BE2C (cell line): ENCODE data around the gene STARD13.
A peak's percentile ranks its signal among the peaks of the same experiment; 100 is the strongest.

Source experiments
- DNase-seq: peaks from one replicate; pipeline ENCODE4 v3.0.0-alpha.2; 2020
- H3K27me3 ChIP-seq: fragments of 250-450 bp; sonication (Bioruptor Pico); 2 replicates; pipeline ENCODE4 v1.5.1; 2020; ENCODE audit warnings: mild to moderate bottlenecking
- H3K36me3 ChIP-seq: fragments of 250-450 bp; sonication (Bioruptor Pico); 2 replicates; pipeline ENCODE4 v1.5.1; 2020; ENCODE audit warnings: mild to moderate bottlenecking
- H3K4me1 ChIP-seq: fragments of 250-450 bp; sonication (Bioruptor Pico); 2 replicates; pipeline ENCODE4 v1.5.1; 2020
- H3K4me3 ChIP-seq: 2 replicates; pipeline ENCODE4 v1.5.1; 2011; ENCODE audit warnings: low read depth, low read length
- H3K9me3 ChIP-seq: fragments of 250-450 bp; sonication (Bioruptor Pico); 2 replicates; pipeline ENCODE4 v1.5.1; 2020
- TF ChIP-seq, protein P1 (sequence below): IDR thresholded peaks from 2 replicates; pipeline ENCODE4 v1.5.1; 2012; ENCODE audit warnings: mild to moderate bottlenecking, low read depth, low read length

The STARD13 gene

DNA sequence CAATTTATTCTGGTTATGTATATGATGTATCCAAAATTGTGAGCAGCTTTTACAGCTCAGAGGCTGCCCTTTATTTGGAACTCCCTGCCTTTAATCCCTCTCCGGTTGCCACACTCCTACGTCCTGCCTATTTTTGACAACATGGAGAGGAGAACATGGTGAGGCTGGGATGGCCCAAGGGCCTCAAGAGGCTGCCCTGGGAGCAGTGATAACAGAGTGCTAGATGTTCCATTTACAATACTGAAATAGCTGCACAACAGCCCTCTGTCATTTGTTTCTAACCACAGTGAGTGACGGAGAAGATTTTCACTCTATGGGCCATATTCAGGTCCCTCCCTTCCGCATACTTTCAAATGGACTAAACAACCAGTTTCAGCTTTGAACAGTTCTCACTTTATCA is 33.4 kb downstream of the STARD13 start:
- H3K9me3 ChIP-seq, result no peaks in the 10 kb centered on the region
- no peak for DNase-seq
- TF ChIP-seq, protein P1, sequence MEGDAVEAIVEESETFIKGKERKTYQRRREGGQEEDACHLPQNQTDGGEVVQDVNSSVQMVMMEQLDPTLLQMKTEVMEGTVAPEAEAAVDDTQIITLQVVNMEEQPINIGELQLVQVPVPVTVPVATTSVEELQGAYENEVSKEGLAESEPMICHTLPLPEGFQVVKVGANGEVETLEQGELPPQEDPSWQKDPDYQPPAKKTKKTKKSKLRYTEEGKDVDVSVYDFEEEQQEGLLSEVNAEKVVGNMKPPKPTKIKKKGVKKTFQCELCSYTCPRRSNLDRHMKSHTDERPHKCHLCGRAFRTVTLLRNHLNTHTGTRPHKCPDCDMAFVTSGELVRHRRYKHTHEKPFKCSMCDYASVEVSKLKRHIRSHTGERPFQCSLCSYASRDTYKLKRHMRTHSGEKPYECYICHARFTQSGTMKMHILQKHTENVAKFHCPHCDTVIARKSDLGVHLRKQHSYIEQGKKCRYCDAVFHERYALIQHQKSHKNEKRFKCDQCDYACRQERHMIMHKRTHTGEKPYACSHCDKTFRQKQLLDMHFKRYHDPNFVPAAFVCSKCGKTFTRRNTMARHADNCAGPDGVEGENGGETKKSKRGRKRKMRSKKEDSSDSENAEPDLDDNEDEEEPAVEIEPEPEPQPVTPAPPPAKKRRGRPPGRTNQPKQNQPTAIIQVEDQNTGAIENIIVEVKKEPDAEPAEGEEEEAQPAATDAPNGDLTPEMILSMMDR, result no peak
- peaks cover 17% of the 10 kb centered on the region for H3K4me1 ChIP-seq
- H3K27me3 ChIP-seq, result no peaks in the 10 kb centered on the region
- no peaks in the 10 kb centered on the region for H3K36me3 ChIP-seq
- H3K4me3 ChIP-seq, result no peak overlapping the region

DNA sequence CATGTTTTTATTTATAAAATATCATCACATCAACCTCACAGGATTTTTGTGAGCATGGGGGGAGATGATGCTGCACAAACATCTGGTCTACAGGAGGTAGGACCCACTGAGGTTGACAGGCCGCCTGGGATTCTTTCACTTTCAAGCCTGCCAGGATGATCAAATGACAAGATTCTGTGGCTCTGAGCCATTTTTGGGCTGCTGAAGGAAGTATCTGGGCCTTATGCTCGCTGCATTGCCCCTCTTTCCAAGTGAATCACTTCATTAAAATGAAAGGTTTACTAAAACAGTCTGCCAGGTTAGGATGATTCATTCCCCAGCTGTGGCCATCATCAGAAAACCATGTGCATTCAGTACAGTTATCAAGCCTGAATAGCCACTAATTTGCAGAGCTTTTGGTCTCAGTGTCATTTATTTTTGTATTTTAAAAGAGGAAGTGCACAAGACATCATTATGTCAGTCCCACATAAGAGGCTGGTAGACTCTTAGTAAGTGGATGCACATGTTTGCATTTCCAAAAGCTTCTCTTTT is 34.4 kb downstream of the STARD13 start:
- TF ChIP-seq, protein P1, result no peak
- peaks cover 17% of the 10 kb centered on the region for H3K4me1 ChIP-seq
- no peaks in the 10 kb centered on the region for H3K27me3 ChIP-seq
- no peaks in the 10 kb centered on the region for H3K9me3 ChIP-seq
- no peak overlapping the region for H3K4me3 ChIP-seq
- H3K36me3 ChIP-seq, result no peaks in the 10 kb centered on the region
- peak; percentile 79 for DNase-seq

DNA sequence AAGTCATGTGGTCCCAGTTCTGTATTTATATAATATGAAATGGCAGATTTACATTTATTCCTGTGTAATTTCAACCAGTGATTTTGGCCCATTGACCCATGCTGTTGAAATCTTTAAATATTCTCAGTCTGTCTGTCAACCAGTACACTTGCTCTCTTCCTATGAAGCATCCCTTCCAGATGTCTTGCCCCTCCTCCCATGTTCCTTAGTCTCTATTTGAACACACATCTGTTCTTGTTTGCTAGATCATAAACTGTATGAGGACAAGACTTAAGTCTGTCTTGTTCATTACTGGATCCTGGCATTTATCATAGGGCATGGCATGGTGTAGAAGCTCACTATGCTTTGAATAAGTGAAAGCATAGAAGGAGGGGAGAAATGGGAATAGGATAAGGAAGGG is 34.9 kb downstream of the STARD13 start:
- Histone ChIP-seq H3K4me1 (peaks cover 21% of the 10 kb centered on the region), H3K4me3 (no peak overlapping the region), H3K9me3 (no peaks in the 10 kb centered on the region), H3K27me3 (no peaks in the 10 kb centered on the region), H3K36me3 (no peaks in the 10 kb centered on the region)
- TF ChIP-seq, protein P1, result no peak
- no peak for DNase-seq

DNA sequence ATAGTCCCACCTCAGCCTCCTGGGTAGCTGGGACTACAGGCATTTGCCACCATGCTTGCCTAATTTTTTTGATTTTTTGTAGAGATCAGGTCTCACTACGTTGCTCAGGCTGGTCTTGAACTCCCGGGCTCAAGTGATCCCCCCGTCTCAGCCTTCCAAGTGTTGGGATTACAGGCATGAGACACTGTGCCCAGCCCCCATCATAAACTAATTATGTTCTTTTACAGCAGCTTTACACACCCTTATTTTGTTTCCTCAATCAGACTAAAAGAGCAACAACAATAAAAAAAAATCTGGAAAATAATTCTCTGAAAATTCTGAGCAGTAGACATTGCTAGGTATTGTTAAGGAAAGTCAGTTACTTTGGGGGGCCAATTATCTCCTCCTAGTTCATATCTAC is 35.7 kb downstream of the STARD13 start:
- Histone ChIP-seq H3K9me3 (no peaks in the 10 kb centered on the region), H3K4me1 (peaks cover 25% of the 10 kb centered on the region), H3K36me3 (no peaks in the 10 kb centered on the region), H3K27me3 (no peaks in the 10 kb centered on the region), H3K4me3 (no peak overlapping the region)
- TF ChIP-seq, protein P1, result no peak
- DNase-seq, result no peak

DNA sequence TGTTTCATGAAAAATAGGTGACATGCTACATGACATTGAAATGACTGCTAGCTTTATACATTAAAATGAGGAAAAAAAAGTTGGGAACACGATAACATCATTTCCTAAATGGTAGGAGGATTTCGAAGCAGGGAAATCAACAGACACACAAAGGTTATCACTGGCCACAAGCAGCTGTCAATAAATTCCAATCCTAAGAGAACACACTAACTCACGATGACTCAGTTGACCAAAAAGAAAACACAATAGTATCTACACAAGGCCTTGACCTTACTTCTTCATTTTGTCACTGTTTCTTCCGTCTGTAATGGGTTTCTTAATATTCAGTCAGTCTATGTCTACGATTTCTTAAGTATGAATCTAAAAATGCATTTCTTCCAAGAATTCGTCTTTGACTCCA is 36.5 kb downstream of the STARD13 start:
- H3K4me1 ChIP-seq, result peaks cover 29% of the 10 kb centered on the region
- no peaks in the 10 kb centered on the region for H3K27me3 ChIP-seq
- H3K4me3 ChIP-seq, result no peak overlapping the region
- H3K9me3 ChIP-seq, result no peaks in the 10 kb centered on the region
- H3K36me3 ChIP-seq, result no peaks in the 10 kb centered on the region
- TF ChIP-seq, protein P1, result no peak
- DNase-seq, result no peak

DNA sequence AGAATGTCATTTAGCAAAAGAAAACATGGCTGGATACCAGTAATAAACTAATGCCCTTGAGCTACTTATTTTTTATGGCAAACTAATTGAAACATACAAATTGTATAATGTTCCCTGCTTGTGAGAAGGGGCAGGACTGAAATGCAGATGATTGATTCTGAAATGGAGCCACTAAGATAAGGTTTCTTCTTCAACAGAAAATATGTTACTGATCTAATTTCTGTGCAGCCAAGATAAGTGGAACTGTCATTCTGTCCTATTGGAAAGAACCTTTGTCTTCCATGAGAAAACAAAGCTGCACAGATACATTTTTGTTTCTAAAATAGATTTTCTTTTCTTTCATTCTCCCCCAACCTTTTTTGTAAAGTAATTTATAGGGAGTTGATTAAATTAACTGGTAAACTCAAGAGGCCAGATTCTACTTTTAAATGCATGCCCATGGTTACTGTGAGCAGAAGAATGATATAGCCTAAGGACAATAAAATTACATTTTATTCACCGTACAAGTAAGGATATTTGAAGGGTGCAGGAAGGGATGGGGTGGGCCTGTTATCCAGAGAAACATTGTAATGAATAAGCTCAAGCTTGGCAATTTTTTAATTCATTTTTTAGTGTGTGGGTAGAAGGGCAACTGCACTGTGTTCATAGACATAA is 39.9 kb downstream of the STARD13 start:
- no peak for DNase-seq
- Histone ChIP-seq H3K4me1 (peaks cover 16% of the 10 kb centered on the region), H3K27me3 (no peaks in the 10 kb centered on the region), H3K9me3 (no peaks in the 10 kb centered on the region), H3K36me3 (no peaks in the 10 kb centered on the region), H3K4me3 (no peak overlapping the region)
- TF ChIP-seq, protein P1, result no peak
